ENCODE results near the gene SLC12A2.
A peak's percentile ranks its signal among the peaks of the same experiment; 100 is the strongest.

SLC12A2 gene

GRCh38 chr5:128083033-128083810, at the start of gene SLC12A2:
SLC12A2 (plus strand) TSS chr5:128083766; CDS start chr5:128083955, 189 bp downstream.
- peak; percentile 82 for DNase-seq (ENCODE audit: low read depth)

DNA sequence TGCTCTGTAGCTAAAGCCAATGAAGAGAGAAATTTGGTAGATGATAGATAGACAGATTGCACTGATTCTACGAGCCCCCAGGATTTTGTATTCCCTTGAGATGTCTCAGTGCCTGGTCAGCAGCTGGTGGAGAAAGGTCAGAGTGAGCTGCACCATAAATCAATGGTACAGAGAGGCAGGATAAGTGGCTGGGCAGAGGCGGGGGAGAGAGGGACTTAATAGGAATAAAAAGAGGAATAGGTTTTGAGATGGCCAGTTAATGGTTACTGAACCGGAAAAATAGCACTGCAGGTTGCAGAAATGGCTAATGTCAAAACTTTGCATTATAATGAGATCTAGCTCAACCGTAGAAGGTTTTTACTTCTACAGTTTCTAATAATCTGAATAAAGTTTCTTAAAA, 47.9 kb upstream of the SLC12A2 start:
- no peak for DNase-seq (ENCODE audit: low read depth)

DNA sequence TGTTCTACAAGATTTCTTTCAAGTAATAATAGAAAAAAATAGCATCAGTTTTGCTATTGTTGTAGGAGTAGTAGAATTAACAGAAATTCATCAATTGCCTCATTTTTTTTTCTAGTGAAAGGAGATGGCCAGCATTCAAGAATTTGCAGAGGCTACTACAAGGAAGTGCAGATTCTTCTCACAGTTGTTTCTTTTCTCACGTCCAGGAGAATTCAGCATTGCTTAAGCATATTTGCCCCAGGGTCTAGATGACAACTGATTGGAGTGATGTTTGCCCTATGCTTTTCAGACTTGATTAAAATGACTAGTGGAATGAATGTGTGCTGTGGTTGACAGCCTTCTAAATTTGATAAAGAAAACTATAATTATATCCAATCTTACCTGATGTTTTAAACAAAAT, 46.6 kb upstream of the SLC12A2 start:
- DNase-seq (ENCODE audit: low read depth) = no peak

DNA sequence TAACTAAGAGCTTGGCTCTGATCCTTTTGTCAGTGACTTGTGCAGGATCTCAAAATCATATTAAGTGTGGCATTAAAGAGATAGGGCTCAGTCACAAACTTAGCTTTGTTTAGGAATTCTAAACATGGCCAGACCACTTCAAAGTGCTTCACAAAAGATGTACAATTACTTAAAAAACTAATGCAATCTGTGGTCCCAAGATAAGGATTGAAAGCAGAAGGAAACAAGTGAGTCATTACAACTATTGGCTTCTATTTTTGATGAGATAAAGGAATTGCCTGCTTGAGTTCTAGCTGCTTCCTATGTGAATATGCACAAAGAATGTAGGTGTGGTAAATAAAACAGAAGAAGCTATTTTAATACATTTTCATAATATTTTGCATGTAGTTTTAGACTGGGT, 44.9 kb upstream of the SLC12A2 start:
- DNase-seq (ENCODE audit: low read depth) = no peak

- no peak for DNase-seq (ENCODE audit: low read depth)
Observed at GRCh38 chr5:128040927-128041326, 42.6 kb upstream of the SLC12A2 start.

DNA sequence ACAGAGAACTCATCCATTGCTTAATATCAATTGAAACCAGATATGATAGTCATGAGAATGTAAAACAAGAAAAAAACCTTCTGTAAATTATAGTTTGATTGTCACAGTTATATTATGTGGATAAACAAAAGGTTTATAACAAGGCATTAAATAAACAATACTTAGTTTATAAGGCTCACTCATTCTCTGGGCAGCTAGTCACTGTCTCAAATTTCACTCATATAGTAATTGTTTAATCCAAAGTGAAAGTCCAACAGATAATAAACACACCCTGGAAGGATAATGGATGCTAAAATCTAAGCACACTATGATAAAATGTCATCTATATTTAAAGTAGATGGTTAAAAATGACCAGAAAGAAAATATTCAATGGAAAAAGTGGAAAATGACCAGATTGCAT, 30.8 kb upstream of the SLC12A2 start:
- no peak for DNase-seq (ENCODE audit: low read depth)

- DNase-seq (ENCODE audit: low read depth) = no peak
Observed at GRCh38 chr5:128053291-128053954, 30.1 kb upstream of the SLC12A2 start.

DNA sequence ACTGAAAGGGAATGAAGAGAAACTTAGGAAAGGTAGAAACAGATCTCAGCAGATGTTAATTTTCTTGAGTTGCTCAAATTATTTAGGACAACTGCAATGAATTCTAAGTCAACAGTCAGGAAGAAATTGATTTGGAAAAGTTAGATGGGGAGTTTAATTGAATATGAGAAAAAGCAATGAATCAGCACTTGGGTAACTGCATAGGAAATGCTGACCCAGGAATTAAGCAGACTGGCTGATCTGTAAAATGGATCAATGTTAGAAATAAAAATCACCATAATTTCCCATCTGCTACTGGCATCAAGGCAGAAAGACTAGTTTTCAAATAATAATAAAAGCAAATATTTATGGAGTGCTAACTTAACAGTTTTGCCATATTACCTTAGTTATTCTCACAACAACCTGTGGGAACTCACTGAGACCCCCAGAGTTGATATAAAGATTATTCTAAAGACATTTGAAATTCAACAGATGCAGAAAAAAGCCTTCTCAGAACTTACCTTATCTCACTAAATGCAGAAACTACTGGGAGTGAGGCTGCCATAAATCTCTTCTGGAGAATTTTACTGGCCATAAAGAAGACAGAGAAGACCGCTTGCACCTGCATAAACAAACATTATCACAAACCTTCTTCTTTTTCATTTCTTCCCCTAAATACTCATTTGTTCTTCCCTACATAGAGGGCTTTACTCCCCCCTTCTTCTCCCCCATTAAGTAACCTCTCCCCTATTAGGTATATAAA, 22.8 kb upstream of the SLC12A2 start:
- DNase-seq (ENCODE audit: low read depth) = no peak

DNA sequence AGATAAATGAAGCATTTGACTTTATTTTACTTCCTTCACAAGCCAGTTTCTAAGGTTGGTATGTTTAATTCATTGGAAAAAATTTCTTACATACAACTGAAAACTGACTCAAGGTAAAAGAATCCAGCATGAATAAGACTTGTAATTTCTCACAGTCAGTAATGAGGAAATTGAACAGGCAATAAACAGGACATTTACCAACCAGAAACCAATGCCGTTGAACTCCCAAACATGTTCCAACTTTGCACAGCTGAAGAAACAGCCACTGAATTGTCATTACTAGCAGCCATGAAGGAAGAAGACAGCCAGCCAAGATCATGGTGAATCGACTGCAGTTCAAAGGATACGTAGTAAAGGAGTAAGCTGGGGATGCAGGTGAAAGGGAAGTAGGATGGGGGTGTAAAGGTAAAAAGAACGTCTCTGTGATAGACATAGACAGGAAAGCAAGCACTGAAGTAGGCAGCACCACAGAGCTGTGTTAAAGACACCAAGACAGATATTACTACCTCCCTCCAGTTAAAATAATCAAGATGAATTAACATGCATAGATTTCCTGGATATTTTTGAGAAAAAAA, 21.3 kb upstream of the SLC12A2 start:
- DNase-seq (ENCODE audit: low read depth) = no peak

- no peak for DNase-seq (ENCODE audit: low read depth)
Observed at GRCh38 chr5:128074171-128074570, 9.4 kb upstream of the SLC12A2 start.

DNA sequence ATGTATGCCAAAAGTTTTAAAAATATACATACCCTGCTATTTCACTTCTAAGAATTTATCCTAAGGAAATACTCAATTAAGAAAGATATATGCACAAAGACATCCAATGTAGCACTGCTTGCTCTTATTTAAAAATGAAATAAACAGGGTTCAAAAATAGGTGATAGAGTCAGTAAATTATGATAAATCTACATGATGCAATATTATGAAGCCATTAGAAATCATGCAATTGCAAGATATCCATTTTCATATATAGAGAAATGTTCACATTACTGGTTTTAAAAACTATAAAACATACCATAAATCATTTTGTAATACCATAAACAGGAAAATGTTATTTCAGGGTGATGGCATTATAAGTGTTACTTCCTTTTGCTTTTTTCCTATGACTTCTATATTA, 8.6 kb upstream of the SLC12A2 start:
- no peak for DNase-seq (ENCODE audit: low read depth)

DNA sequence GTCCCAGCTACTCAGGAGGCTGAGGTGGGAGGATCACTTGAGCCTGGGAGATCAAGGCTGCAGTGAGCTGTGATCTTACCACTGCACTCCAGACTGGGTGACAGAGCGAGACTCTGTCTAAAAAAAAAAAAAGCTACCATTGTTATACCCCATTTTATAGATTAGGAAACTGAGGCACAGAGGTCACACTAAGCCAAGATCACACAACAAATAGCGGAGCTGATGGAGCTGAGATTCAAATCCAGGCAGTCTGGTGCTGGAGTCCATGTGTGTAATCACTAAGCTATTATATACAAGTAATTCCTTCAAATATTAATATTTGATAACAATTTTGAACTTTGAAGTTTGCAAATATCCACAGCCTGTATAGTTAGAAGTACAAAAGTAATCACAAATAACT, 6.0 kb upstream of the SLC12A2 start:
- DNase-seq (ENCODE audit: low read depth) = no peak

GRCh38 chr5:128081111-128081851, 2.3 kb upstream of the SLC12A2 start:
- DNase-seq (ENCODE audit: low read depth) = no peak

DNA sequence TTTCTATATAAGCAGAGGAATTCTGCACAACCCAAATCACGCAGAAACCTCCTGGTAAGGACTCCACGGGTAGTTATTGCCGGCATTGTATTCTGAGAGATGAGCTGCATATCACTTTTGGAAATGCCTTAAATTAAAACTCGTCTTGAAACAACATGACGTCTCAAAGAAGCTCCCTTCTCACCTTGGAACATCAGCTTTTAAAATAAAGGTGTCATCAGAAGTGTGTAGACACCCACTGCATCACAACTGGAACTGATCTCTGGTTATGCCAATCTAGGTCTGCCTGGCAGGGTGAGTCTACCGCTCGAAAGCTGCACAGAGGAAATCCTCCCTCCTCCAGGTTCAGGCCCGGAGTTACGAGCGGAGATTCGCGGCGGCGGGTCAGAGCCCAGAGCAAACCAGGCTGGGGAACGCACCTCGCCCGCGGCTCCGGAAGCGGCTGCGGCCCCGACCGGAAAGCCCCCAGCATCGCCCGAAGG, 974 bp upstream of the SLC12A2 start:
- DNase-seq (ENCODE audit: low read depth) = no peak

- no peak for DNase-seq (ENCODE audit: low read depth)
Observed at GRCh38 chr5:128083811-128084227, 253 bp downstream of the SLC12A2 start.

GRCh38 chr5:128084228-128085167, 932 bp downstream of the SLC12A2 start:
- DNase-seq (ENCODE audit: low read depth) = peak; percentile 33

DNA sequence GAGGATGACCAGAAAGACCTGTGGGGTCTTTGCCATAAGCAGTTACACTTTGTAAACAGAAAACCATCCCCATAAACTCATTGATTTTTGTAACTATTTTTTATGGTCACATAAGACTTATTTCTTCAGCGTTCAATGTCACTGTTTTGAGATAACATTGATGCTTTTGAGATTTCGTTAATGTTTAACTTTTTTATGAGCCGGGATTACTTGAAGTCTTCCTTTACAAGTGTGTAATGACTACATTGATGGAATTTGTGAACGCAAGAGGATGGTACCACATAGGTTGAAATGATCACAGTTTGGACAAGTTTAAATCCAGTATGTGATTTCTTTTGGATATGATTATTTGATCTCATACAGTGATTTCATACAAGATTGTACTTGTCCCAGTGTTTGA, 1.8 kb downstream of the SLC12A2 start:
- DNase-seq (ENCODE audit: low read depth) = no peak

GRCh38 chr5:128091579-128091978, 8.0 kb downstream of the SLC12A2 start:
- DNase-seq (ENCODE audit: low read depth) = no peak

DNA sequence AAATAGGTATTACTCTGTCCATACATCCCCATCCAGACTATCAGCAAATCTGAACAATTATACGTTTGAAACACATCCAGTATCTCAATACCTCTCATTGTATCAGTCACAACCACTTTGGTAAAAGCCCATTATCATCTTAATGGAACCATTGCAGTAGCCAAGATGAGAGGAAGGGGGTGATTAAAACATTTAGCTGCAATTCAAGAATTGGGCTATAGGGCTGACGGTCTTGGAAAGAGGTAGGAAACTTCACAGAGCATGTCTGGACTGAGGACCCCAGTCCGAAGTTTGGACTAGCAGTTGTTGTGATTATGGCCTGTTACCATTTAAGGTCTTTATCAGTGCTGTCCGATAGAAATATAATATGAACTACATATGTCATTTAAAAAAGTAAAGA, 8.6 kb downstream of the SLC12A2 start:
- DNase-seq (ENCODE audit: low read depth) = no peak

DNA sequence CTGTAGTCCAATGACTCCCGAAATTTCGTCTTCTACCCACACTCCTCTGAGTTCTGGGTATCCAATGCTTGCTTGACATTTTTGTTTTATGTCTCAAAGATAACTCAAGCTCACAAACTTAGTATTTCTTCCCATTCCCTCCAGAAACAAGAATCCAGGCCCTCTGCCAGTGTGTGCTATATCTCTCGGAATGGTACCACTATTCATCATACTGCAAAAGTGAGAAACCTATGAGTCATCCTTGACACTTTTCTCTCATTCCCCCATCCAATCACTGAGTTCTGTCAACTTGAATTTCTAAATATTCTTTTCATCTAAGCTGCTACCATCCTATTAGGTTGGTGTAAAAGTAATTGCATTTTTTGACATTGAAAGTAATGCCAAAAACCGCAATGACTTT, 9.8 kb downstream of the SLC12A2 start:
- no peak for DNase-seq (ENCODE audit: low read depth)

DNA sequence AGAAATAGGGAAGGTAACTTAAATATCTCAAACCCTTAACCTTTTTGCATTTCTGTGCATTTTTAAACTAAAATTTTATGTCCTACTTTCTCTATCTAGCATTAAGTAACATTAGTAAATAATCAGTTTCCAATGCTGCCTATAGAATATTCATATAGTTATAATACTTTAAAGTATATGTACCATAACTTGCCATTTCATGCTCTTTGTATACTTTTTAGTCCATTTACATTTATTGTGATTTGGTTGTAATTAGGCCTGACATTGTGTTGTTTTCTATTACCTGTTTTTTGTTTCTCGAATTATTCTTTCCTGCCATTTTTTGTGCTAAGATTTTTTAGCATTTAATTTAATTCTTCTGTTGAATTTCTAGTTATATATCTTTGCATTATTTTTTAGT, 13.7 kb downstream of the SLC12A2 start:
- no peak for DNase-seq (ENCODE audit: low read depth)

Measured in activated gamma-delta T cell treated with anti-CD3 and anti-CD28 coated beads, Interleukin-2, amount 50 U/mL, for 16 hours (primary cell).